Cortex of kidney (tissue), 1 donor: ENCODE results near the gene CRYBG1.
"Not testable (repeated sequence)": the region's sequence is repeated elsewhere in the genome, so short reads cannot be mapped to it uniquely, and the experiment has no call there.

Experiments
- DNase-seq: peaks from one replicate; lab custom pipeline; 2025; lab: John Stamatoyannopoulos, UW

The CRYBG1 gene

GRCh38 chr6:106377061-106377540 is 16.6 kb downstream of the CRYBG1 start:
- DNase-seq, result no peak

DNA sequence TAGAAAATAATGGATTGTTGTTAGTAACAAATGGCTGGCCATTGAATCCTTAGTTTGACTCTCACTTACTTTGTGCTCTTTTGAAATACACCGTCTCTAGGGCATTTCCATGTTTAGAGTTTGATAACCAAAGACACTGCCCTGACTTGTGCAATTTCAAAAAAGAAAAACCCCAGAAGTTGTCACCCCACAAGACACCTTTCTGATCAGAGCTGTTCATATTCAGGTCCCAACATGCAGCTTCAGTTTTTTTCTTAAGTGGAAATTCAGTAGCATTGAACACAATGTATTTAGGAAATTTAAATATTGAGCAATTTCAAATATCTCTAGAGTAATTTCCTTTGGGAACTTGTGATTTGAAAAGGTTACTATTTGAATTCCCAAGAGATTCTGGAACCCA is 19.4 kb downstream of the CRYBG1 start:
- DNase-seq, result no peak

DNA sequence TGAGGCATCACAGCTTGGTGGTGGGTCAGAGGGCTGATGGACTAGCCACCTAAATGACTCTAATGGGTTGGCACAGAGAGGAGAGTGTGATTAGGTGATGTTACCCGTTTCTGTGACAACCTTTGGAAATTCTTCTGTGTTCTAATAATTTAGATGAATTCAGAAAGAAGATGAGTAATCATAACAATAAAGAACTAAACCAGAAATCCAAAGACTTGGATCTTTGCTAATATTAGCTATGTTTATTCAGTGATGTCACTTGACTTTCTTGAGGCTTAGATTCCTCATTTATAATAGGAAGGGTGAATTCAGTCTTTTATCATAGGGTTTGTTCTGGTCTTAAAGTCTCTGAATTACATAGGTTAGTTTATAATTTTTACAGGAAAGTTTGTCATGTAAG is 19.9 kb downstream of the CRYBG1 start:
- DNase-seq, result no peak

DNA sequence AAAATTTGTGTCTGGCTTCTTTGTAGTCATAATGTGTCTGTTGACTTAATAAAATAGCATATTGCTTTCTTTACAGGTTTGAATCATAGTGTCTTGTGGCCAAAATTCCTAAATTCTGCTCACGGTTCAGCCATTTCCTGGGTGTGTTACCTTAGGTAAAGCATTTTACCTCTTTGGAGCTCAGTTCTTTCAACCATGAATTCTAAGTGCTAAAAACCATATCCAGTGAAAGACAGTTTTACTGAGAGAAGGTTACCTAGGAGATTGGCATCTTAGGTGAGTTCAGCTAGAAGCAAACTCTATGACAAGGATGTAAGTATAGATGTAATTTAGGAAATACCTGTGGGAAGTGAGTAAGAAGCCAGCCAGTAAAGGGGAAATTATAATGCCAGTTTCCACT is 20.7 kb downstream of the CRYBG1 start:
- no peak for DNase-seq

DNA sequence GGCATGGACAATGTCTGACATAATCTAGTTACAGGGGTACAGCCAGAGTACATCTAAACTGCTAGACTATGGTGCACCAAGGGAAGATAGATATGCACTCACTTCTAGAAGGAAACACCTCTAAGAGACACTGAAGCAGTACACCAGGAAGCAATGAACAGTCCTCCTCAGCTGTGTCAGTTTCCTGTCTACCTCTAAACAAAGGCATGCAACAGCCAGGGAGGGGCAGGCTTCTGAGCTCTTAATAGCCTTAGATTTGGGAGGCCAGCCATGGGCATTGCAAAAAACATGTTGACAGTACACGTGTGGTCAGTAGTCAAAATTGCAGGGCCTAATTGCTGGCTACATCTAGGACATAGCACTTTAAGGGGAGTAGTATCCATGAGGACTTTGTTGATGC is 21.4 kb downstream of the CRYBG1 start:
- DNase-seq, result no peak

DNA sequence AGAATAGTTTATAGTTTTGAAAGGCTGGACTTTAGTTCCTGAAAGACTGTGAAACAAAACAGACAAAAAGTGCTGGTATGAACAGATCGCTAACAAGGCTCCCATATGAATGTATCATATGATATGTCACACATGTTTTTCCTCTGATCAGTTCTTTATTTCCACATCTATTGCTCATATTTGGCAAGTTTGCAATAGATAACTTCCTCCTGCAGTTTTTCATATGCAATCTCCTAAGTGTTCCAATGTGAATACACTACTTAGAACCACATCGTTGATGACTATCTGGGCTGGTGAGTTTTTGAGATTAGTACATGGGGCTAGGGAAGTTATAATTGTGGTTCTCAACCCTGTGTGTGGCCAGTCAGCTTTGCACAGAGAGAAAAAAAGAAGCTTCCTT is 23.1 kb downstream of the CRYBG1 start:
- DNase-seq, result no peak

GRCh38 chr6:106385530-106385929 is 25.0 kb downstream of the CRYBG1 start:
- DNase-seq, result no peak

GRCh38 chr6:106387875-106388274 is 27.4 kb downstream of the CRYBG1 start:
- DNase-seq, result no peak

DNA sequence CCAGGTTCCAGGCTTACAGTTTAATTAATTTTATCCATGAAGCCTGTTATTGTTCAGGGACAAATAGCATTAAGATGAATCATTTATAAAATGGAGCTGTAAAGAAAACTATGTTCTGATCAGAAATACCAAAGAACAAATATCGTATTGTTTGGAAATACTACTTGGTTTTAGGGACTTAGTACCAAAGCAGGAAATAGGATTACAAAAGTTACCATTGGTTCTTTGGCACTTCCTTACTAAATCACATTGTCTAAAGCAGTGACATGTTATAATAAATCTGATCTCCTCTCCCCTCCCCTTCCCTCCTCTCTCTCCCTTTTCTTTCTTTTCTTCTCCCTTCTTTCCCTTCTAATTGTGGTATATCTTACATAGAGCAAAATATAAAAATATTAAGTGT is 29.6 kb downstream of the CRYBG1 start:
- no peak for DNase-seq

DNA sequence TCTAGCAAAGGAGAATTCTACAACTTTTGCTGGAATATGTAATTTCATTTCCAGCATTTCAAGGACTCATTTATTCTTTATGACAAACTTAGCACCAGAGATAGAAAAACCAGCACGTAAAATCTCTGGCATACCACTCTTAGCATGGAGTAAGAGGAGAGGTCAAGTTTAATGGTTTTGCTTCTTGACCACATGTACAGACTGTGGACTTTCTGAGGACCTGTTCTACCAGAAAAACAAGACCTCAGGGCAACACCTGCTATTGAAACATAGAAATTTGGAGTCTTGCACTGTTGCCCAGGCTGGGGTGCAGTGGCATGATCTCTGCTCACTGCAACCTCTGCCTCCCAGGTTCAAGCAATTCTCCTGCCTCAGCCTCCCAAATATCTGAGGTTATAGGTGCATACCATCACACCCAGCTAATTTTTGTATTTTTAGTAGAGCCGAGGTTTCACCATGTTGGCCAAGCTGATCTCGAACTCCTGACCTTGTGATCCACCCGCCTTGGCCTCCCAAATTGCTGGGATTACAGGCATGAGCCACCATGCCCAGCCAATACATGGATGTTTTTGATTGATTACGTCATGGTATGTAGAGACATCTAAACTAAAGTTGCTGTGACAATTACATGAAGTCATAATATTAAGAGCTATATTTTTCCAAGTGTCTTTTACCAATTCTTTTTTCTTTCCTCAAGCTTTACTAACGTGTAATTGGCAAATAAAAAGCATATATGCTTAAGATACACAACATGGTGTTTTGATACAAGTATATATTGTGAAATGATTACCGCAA is 36.1 kb downstream of the CRYBG1 start:
- no peak for DNase-seq

DNA sequence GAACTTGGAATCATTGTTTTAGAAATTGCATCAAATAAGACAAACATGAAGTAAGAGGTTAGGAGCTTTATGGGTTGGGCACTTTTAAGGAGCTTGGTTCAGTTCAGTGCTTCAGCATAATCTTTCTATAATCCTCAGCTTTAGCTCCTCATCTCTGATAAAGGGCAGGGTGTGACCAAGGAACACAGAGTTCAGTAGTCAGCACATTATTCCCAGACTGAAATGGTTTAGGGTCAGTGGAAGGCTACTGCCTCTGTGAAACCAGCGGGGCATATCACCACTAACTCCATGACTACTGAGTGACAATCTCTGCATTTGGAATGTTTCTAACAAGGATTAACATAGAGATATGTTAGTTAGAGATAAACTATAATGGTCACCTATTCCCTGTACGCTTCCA is 36.9 kb downstream of the CRYBG1 start:
- DNase-seq, result no peak

- no peak for DNase-seq
Observed at GRCh38 chr6:106398621-106399020, 38.1 kb downstream of the CRYBG1 start.

- DNase-seq, result not testable (repeated sequence)
Observed at GRCh38 chr6:106405044-106405443, 44.5 kb downstream of the CRYBG1 start.

GRCh38 chr6:106411056-106411455 is 50.5 kb downstream of the CRYBG1 start:
- no peak for DNase-seq

DNA sequence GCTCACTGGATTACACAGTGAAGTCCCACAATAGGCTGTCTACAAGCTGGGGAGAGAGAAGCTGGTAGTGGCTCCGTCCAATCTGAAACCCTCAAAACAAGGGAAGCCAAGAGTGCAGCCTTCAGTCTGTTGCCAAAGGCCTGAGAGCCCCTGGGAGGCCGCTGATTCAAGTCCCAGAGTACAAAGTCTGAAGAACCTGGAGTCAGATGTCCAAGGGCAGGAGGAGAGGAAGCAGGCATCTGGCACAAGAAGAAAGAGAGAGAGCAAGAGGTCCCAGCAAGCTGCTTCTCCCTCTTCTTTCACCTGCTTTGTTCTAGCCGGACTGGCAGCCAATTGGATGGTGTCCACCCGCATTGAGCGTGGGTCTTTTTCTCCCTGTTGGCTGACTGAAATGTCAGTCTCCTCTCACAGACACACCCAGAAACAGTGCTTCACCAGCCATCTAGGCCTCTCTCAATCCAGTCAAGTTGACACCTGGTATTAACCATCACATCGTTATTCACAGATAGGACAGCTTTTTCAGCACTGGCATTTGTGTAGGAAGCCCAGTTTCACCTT is 51.2 kb downstream of the CRYBG1 start:
- no peak for DNase-seq

DNA sequence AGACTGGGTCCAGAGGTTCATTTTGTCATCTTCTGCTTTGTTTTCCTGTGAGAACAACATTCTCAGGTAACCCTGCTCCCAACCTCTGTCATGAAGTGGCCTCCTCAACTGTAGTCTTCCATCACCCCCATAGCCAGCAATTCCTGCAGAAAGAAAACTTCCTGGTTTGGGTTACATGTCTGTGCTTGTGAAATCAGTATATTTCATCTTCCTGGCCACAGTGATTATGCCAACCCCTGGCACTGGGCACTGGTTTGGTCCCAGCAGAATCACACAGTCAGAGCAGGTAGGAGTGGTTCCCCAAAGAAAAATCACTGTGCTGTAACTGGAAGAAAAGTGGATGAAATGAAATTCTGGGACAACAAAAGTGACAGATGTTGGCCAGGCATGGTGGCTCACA is 52.5 kb downstream of the CRYBG1 start:
- DNase-seq, result no peak

- no peak for DNase-seq
Observed at GRCh38 chr6:106413722-106414121, 53.2 kb downstream of the CRYBG1 start.

DNA sequence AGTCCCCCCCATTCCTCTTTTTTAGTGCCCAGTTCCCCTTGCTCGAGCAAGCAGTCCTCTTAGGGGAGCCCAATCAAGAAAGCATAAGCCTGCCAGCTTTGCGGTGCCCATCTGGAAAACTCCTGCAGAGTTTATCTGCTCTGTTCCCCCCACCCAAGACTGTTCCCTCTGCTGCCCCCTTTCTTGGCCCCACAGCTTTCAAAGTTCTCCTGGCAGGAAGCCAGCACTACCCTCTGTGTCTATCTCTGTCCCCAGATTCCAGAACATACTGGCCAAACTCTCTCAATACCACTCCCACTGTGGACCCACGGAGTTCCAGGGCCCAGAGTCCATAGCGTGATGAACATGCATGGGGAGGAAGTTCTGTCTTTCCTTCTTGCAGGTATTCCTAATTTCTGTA is 55.4 kb downstream of the CRYBG1 start:
- no peak for DNase-seq

GRCh38 chr6:106417572-106418147 is 57.1 kb downstream of the CRYBG1 start:
- DNase-seq, result no peak

DNA sequence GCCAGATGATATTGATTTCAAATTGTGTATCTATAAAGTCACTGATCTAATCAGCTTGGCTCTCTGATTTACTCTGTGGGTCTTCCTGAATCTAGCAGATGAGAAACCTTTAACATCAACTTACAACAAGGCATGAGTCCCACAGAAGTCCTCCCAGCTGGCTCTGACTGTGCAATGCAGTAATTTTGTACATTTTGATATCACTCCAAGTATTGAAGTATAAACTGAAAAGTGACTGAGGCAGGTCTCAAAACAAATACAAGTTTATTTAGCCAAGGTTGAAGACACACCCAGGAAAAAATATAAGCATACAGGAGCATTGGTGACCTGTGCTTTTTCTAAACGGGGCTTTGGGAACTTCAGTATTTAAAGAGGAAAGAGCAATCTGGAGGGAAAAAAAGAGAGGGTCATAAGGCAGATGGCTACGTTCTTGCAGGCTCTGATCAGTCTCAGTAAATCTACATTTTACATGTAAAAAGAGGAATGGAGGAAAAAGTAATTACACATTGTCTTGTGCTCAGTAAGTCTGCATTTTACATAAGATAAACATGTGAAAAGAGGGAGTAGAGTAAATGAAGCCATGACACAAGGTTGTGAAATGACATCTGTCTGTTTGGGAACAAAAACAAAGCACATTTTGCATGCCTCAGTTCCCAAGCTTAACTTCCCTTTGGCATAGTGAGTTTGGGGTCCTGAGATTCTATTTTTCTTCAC is 59.5 kb downstream of the CRYBG1 start:
- no peak for DNase-seq

DNA sequence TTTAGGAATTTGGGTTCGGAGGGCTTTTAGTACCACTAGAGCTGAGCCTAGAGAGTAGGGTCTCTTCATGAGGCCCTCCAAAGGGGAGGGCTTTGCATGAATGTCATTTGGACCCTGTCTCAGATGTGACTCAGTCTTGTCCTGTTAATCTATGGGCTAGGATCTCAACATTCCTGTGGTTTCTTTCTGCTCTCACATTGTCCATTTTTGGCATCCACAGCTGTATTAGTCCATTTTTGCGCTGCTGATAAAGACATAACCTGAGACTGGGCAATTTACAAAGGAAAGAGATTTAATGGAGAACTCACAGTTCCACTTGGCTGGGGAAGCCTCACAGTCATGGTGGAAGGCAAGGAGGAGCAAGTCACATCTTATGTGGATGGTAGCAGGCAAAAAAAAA is 61.0 kb downstream of the CRYBG1 start:
- DNase-seq, result no peak

GRCh38 chr6:106422534-106422933 is 62.0 kb downstream of the CRYBG1 start:
- DNase-seq, result no peak

DNA sequence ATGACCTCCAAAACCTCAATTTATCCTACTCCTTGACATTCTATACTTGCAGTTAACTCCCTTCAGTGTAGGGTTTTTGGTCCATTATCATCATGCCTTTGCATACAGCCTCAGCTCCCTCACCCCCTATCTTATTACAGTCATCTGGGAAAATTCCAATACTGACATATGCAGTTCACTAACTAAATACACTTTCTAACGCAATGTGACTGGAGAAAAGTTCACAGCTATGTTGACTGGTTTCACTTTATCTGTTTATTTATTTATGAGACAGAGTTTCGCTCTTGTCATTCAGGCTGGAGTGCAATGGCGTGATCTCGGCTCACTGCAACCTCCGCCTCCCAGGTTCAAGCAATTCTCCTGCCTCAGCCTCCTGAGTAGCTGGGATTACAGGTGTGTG is 64.9 kb downstream of the CRYBG1 start:
- DNase-seq, result no peak
